Stimulated activated CD8-positive, alpha-beta memory T cell treated with anti-CD3 and anti-CD28 coated beads, Interleukin-2, amount 100 ng/mL, for 1 hour (primary cell): ENCODE data around the gene LRRC26.
A peak's percentile ranks its signal among the peaks of the same experiment; 100 is the strongest.

Source experiments
- DNase-seq, 2 donors: peaks; one replicate each; pipeline ENCODE4 v3.0.0-alpha.2; 2020; ENCODE audit warnings: low read depth in 2 of 2

Gene LRRC26

DNA sequence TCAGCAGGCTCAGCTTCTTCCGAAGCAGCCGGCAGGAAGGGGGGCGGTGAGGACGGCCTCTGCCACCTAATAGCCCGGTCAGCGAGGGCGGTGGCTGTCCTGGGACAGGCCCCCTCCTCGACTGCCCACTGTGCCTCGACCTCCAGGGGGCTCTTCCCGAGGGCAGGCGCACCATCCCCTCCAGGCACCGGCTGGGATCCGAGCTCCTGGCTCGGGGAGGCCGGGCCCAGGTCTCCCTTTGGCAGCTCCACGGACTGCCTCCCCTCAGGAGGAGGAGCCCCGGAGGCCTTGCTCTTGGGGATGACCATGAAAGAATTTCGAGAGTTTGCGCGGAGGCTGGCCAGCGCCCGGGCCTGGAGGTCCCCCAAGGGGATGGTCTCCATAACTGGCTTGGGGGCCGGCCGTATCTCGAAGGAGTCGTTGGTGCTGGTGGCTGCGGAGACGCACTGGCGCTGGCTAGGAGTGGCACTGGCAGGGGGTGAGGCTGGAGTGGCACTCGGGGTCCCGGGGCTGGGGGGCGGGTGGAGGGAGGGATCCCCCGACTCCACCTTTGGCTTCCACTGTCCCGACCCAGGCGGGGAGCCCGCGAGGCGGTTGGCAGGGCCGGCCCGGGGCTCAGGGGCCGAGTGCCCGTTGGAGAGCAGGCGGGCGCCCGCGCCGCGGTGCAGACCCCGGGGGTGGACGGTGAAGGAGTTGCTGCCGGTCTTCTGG, 29.7 kb upstream of the LRRC26 start:
- no peak for DNase-seq

DNA sequence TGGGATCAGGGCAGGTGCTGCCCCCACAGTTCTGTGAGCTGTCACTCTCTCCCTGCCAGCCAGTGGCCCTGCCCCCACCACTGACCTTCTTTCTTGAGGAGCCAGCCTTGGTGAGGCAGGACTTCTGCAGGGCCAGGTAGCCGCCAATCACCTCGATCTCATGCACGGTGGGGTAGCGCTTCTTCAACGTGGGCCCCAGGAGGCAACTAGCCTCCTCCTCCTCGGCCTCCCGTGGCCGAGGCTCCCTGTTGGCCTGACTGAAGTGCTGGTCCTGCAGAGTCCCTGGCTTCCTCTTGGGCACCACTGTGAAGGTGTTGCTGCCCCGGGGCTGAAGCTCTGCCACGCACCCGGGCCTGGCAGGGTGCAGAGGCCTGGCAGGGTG, 29.0 kb upstream of the LRRC26 start:
- no peak for DNase-seq

DNA sequence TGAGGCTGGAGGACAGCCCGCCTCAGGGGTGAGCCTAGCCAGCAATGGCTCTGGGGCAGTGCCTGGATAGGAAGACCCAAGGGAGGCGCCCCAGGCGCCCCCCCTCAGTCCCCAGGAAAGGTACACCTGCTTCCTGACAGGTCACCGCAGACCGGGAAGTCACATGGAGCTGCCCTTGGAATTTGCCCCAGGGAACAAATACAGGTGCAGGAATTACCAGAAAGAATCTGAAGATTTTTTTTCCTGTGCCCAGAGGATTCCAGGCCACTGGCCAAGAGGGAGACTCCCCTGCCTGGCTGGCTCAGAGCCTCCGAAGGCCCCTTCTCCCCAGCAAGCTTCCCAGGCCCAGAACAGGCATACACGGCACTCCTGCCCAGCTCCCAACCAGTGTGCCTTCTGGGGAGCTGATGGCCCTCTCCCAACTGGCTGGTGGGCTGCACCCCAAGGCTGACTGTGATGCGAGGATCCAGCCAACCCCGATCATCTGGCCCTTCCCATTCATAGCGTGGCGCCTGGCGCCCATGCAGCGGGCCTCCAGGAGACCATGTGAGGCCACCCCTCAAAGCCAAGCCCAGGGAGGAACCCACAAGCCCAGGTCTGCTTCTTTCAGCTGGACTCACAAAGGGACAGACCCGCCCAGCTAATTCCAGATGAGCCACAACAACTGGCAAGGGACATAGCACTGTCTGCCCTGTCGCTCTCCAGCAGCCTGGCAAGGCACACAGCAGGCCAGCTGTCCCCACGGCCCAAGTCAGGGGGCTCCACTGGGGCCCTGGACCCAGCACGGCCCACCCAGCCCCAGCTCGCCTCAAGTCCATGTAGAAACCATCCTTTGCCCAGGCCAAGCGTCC, 28.4 kb upstream of the LRRC26 start:
- no peak for DNase-seq

DNA sequence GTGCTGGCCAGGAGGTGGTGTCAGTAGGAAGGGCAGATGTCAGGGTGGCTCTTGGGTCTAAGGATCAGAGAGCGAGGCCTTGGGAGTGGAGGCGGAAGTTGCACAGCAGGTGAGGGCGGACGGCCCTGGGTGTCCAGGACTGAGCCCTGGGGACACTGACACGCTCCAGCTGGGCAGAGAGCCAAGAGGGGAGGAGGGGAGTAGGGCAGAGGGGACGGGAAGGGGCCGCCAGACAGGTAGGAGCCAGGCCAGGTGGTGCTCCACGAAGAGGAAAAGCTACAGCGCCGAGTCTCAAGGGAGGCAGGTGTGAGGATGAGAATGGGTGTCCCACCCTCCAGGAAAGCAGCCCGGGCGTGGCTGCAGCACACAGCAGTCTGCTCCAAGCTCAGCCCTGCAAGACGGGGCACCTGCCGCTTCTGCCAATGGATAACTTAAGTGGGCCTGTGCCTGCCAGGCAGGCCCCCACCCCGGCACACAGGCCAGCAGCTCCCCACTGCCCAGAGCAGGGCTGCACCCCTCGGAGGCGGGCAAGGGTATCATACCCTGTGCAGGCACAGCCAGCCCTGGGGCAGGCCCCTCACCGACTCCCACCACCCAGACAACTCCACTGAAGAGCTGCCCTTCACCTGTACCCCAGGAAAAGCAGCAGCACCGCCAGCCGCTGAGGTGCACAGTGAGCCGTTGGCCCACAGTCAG, 25.8 kb upstream of the LRRC26 start:
- DNase-seq, result no peak

DNA sequence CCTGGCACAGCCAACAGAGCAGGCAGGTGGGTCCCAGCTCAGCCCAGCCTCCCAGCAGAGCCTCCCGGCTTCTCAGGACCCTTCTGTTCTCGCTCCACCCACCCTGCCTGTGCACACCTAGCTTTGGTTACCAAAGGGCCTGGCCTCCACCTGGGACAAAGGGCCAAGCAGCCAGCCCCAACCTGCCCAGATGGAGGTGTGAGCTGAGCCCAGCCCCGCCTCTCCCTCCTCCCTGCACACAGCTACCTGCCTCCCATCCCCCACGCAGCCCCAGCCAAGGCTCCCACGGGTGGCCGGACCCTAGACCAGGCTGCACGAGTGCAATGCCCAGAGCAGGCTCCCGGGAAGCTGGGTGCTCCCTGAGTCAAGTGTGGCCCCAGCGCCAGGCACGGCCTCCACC, 25.1 kb upstream of the LRRC26 start:
- no peak for DNase-seq

DNA sequence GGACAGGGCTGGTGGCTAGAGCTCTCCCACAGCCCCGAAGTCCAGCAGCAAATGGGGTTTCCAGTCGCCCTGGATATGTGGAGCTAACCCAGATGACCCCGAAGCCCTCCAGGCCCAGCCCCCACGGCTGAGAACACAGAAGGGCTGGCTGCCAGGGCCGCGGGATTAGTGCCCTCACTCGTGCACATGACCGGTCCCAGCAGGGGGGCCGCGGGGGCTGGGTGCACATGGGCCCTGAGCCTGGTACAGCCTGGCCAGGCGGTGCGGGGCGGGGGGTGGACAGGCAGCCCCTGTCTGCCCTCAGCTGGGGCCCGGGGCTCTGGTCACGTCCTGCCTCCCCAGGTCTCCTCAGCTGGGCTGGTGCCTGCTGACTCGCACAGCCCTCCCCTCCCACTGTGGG, 24.5 kb upstream of the LRRC26 start:
- no peak for DNase-seq

DNA sequence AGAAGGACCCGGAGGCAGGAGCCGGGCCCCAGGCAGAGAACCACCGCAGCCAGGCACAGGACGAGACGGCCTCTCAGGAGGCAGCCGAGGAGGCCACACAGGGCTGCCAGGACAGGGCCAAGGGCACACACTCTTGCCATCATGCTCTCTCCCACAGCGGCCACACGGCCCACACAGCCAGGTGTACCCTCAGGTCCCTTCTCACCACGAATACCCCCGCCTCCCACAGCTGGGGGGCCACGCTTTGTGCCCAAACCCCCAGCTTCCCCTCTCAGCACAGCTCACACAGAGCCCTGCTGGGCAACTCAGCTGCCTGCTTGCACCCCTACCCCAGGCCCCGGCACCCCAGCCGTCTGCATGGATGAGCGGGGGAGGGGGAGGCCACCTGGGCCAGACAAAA, 23.9 kb upstream of the LRRC26 start:
- DNase-seq, result no peak

DNA sequence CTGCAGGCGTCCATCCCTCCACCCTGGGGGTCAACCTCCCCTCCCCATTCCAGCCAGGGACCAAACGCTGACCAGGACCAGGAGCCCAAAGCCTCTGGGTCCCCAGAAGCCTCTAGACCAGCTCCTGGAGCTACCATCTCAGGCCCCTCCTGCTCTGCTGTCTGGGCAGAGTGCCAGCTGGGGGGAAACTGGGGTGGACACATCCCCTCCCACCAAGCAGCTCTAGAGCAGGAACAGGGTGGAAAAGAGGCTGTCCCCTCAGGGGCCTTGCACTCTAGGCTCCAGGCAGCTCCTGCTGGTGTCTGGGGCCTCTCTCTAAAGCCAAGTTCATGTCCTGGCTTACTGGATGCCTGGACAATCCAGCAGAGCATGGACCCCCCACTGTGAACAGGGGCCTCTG, 23.0 kb upstream of the LRRC26 start:
- DNase-seq, result no peak

DNA sequence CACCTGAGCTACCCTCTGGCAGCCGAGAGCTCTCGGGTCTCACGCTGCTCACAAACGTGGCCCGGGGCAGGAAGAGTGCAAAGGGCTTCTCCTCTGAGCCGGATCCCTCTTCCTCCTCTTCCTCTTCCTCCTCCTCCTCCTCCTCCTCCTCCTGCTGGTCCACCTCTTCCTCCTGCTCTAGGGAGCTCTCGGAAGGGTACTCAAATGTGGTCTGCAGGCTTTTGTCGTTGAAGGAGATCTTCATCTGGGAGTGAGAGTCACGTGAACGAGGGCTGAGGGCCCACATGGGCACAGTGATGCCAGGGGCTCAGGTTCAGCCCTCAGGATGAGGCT, 22.6 kb upstream of the LRRC26 start:
- DNase-seq, result no peak

DNA sequence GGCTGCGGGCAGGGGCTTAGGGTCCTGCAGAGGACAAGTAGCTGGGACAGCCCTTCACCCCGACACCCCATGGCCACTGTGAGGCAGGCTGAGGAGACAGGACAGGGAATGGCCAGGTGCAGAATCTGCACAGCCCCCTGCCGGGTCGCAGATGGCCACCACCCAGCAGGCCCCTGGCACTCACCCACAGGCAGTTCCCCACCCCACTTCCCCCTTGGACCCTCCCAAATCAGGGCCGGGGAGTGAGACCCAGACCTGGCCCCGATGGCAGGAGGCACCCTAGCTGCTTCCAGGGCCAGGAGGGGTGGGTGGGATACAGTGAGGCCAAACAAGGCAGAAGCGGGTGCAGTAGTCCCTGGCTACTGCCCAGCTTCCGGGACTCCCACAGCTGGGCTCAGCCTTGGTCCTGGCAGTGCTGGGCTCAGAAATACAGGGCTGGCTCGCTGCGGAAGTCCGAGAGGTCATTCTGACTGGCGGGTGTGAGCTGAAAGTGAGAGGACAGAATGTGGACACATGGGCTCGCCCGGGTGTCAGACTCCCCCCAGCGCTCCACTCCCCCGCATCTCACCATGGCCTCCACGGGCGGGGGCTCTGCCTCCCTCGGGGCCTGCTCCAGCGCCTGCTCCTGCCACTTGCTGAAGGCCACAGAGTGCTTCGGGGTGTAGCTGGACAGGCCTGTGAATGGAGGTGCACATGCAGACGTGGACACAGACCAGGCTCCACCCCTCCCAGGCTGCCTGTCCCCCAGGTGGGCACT, 22.0 kb upstream of the LRRC26 start:
- no peak for DNase-seq

DNA sequence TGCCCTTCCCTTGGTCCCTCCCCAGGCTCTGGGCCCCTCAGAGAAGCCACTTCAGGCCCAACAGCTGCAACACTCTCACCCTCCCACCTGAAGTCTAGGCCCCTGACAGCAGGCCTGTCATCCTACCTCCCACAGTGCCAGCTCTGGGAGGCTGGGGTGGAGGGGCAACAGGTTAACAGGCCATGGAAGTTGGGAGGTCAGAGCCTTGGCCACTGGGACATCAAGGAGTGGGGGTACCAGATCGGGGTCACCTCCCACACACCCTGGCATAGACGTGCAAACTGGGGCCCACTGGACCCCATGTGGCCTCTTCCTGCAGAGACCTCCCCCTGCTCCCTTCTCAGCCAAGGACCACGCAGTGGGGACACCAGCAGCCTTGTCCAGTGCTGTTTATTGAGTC, 21.4 kb upstream of the LRRC26 start:
- no peak for DNase-seq

DNA sequence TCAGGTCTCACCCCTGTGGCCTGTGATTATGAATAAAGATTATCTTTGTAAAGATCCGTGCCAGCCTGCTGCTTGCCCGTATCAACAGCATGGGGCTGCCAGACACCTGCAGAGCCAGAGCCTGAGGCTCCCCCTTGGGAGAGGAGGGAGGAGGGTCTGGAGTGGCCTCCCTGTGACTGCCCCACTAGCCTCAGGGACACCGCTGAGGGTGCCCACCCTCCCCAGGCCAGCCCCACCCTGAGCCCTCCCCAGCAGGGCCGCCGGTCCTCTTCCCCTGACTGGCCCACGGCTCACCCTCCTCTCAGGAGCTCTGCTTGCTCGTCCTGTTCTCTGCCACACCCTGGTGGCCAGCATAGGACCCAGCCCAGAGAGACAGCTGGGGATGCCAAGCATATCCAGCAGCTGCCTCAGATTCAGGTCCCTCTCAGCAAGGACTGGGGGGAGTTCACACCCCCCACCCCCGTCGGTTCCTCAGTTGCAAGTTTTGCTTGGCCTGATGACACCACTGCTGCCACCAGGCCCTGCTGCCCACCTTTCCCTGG, 20.5 kb upstream of the LRRC26 start:
- no peak for DNase-seq

DNA sequence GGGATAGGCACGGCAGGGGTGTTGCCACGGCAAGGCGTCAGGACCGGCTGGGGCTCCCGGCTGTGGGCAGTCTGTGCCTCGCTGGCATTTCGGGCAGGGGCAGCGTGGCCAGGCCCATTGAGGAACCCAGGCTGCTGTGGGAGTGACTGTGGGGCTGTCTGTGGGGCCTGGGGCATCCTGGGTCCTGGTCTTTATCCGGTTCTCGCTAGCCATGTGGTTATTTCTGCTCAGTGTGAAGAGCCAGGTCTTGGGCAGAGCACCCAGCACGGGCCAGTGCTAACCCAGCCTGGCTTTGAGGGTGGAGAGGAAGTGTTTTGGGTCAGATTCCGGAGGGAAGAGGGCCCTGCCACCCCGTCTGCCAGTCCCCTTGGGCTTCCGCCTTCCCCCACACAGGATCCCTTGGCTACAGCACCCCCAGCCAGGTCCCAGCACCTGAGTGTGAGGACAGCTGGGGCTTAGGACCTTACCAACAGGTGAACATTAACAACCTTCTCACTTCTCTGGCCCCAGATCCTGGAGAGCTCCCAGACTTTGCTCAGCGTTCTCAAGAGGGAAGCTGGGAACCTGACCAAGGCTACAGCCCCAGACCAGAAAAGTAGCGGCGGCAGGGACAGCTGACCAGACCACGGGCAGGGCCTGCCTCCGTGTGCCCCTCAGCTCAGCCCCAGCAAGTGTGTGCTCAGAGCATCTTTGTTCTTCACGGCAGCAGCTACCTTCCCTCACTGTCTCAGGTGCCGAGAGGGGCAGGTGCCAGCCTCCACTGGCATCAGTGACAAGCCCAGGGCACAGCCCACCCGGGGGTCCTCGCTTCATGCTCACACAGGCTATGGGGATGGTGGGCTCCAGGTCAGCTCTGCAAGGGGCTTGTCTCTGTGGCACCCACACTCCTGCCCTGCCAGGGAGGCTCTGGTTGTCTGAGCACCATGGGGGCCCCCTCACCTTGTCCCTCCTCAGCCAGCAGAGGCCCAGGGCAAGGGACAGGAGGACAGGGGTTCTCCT, 19.7 kb upstream of the LRRC26 start:
- DNase-seq, result no peak

DNA sequence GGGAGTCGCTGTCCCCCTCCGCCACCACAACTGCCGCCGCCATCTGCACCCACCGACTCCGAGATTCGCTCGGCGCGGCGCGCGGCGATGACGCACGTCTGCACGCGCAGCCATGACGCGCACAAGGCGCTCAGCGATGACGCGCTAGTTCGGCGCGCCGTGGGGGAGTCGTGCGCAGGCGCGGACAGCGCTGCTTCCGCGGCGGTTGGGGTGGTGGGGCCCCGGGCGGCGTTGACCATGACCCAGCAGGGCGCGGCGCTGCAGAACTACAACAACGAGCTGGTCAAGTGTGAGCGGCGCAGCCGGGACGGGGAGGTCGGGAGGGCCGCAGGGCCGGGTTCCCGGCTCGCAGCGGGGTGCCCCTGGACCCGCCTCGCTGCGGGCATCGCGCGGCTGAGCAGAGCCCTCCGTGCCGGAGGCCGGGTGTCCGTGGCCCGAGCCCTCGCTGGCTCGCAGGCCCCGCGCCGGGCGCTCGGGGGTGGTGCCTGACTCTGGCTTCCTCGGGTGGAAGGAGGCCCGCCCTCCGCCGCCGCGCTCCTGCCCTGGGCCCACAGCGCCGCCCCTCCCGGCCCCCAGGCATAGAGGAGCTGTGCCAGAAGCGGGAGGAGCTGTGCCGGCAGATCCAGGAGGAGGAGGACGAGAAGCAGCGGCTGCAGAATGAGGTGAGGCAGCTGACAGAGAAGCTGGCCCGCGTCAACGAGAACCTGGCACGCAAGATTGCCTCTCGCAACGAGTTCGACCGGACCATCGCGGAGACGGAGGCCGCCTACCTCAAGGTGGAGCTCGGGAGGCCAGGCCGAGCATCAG, 18.8 kb upstream of the LRRC26 start, which contains the start of the genes ANAPC2 and SSNA1:
TSS of gene ANAPC2 (minus strand) at position 71 of the 807 bp plus-strand sequence. CDS start at position 43, 28 bp downstream.
TSS of gene SSNA1 (plus strand) at position 187 of the 807 bp plus-strand sequence. CDS start at position 238, 51 bp downstream.
- peak; percentile 85 to 89 for DNase-seq

DNA sequence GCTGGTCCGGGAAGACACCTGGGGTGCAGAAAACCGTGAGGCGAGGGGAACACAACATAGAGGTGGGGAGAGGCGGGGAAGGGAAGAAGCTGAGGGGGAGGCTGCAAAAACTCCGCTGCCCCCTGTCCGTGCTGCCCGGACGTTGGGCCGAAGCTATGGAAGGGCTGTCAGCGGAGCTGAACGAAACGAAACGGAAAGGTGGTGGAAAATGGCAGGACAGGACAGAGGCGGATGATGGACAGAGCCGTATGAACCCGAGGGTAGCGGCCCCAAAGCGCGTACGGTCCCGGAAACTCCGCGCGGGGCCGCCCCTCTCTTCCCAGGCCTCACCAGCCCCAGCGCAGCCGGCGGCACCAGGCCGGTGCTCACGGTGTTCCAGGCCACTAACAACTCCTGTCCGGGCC, 18.2 kb upstream of the LRRC26 start:
- DNase-seq, result no peak

DNA sequence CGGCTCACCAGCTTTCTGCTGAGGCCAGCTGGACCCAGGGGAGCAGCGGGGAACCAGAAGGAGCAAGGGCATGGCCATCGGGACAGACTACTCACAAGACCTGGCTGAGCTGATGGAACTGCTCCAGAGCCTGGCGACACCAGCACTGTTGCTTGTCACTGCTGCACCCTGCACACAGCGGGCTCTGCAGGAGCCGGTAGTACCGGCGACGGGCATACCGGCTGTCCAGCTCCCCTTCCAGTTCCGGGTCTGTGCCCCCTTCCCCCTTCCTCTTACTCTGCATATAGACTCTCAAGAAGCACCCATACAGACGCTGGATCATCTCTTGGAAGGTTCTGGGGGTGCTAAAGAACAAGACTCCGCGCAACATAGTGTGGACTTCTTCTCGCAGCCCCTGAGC, 17.5 kb upstream of the LRRC26 start:
- no peak for DNase-seq

DNA sequence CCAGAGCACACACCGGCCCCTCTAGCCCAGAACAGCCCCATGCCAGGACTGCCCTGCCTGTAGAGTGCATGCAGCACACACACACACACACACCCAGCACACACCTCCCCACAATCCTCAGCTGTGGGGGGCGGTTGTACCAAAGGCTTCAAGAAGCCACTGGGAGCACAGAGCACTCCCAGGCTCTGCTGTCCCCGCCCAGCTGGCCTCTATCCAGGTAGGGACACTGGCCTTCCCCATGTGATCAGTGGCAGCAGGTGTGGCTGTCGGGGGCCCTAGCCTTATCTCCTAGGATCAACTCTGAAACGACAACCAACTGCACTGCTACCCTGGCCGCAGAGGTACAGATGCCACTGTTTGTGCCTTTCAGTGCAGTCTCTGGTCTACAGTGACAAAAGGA, 16.5 kb upstream of the LRRC26 start:
- no peak for DNase-seq

DNA sequence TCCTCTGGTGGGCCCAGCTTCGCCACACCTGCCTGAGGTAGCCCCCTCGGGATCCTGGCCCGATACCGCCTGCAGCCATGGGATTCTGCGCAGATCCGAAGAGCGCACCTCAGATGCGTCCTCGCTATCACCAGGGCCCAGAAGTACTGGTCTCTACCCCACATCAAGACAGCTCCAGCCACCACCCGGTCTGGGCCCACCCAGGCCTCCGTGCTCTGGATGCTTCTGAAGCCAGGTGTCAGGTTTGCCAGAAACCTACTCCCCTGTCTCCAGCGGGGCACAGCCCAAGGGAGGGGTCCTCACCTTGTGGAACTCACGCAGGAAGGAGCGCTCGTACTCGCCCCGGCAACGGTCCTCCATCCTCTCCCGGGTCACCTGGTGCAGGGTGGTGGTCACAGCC, 16.1 kb upstream of the LRRC26 start:
- no peak for DNase-seq

DNA sequence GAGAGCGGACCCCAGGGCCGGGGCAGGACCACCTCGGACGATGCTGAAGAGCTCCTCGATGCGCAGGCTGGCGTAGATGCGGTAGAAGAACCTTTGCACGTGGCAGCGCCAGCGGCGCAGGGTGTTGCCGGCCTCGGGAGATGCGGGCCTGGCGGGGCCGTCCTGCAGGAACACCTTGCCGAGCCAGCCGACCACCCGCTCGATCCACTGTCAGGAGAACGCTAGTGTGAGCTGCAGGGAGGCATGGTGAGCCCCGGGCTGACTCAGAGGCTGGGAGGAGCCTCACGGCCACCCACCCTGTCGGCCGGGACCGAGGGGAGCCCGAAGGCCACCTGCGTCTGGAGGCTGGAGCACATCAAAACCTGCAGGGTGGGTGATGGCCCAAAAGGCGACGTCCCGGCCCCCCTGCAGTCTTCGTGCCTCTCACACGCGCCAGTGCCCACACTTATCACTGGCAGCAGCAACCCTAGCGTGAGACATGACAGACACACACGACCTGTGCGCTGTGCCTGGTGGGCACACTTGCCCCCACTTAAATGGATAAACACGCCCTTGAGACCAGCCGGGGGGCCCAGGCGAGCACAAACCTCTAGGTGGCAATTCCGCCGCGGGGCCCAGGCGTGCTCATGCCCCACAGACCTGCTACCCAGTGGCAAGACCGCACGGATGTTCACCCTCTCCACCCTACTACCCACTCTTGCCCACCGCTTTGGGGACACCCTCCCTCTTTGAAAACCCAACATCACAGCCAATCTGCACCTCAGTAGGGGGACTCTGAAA, 15.2 kb upstream of the LRRC26 start:
- DNase-seq, result no peak
